Right lobe of liver (tissue), 4 donors: Measurements from ENCODE around the gene LMO7.

ENCODE experiments used
- POLR2A ChIP-seq: fragments of 450-650 bp; IDR thresholded peaks from one replicate; pipeline ENCODE4 v1.6.1; 2017; ENCODE audit warnings: antibody characterized with exemption, mild to moderate bottlenecking
- TF ChIP-seq, protein P1 (sequence below), 4 donors: fragments of 200-600 bp in 3 of 4; fragments of 450-650 bp in 1 of 4; IDR thresholded peaks; one replicate each; pipeline versions ENCODE4 v1.5.1 to v1.8.0; 2016 to 2022; ENCODE audit warnings: antibody characterized with exemption in 4 of 4, mild to moderate bottlenecking in 2 of 4
- donor health status: DM: no; HTN: no; CAD: no.
- donor health status: DM: no; HTN: no; CAD: no.
- donor health status: DM: no; HTN: yes; CAD: no.

DNA sequence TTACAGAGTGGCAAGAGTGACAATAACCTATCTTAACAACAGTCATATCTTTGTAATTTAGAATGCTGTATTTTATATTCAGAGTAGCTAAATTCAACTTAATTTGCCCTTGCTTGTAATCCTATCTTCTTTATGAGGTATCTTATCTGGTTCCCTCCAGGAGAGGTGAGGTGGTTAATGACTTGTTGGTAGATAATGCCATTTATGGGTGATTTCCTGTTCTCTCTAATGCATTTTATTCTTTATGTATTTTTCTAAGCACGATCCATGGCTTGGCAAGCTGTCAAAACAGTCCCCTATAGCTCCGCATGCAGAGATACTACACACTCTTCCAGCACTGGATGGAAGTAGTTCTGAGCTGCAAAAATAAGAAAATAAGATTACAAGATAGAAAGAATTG lies 267.9 kb downstream of the LMO7 start:
- TF ChIP-seq, protein P1, sequence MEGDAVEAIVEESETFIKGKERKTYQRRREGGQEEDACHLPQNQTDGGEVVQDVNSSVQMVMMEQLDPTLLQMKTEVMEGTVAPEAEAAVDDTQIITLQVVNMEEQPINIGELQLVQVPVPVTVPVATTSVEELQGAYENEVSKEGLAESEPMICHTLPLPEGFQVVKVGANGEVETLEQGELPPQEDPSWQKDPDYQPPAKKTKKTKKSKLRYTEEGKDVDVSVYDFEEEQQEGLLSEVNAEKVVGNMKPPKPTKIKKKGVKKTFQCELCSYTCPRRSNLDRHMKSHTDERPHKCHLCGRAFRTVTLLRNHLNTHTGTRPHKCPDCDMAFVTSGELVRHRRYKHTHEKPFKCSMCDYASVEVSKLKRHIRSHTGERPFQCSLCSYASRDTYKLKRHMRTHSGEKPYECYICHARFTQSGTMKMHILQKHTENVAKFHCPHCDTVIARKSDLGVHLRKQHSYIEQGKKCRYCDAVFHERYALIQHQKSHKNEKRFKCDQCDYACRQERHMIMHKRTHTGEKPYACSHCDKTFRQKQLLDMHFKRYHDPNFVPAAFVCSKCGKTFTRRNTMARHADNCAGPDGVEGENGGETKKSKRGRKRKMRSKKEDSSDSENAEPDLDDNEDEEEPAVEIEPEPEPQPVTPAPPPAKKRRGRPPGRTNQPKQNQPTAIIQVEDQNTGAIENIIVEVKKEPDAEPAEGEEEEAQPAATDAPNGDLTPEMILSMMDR (IDR thresholded peaks at IDR 0.05), result no peak
- TF ChIP-seq POLR2A, result no peak
